Ascending aorta (tissue), 2 donors: ENCODE measurements around the gene TBC1D19. TPM values are rescaled to one million over a fixed set of nuclear protein-coding genes. Genes with fewer than 3 reads are reported as not detected.

Experiments used
- DNase-seq, 2 donors: peaks; one replicate each; pipeline ENCODE4 v3.0.0-alpha.2; 2019; ENCODE audit warnings: low spot score in 2 of 2
- H3K27ac ChIP-seq, 2 donors: fragments of 200-600 bp; sonication (generic); one replicate each; pipeline ENCODE4 v1.5.1; 2016 to 2017; ENCODE audit warnings: mild to moderate bottlenecking in 1 of 2
- H3K27me3 ChIP-seq: fragments of 200-600 bp; sonication (generic); one replicate; pipeline ENCODE4 v1.5.1; 2017
- H3K36me3 ChIP-seq, 2 donors: fragments of 200-600 bp; sonication (generic); one replicate each; pipeline ENCODE4 v1.5.1; 2016
- H3K4me1 ChIP-seq, 2 donors: fragments of 200-600 bp; sonication (generic); one replicate each; pipeline ENCODE4 v1.5.1; 2016 to 2017; ENCODE audit warnings: mild to moderate bottlenecking in 1 of 2
- H3K4me3 ChIP-seq, 2 donors: fragments of 200-600 bp; sonication (generic); one replicate each; pipeline ENCODE4 v1.5.1; 2016 to 2017; ENCODE audit warnings: mild to moderate bottlenecking in 1 of 2
- H3K9me3 ChIP-seq, 2 donors: fragments of 200-600 bp; sonication (generic); one replicate each; pipeline ENCODE4 v1.5.1; 2016
- intact Hi-C: fragments of 100-400 bp; cut with DNase I; formaldehyde crosslinking; loops from one replicate; pipeline ENCODE4 v1.15.1; 2023
- total RNA-seq: library from RNA; depleted of rRNA; stranded (reverse); fragments of >200 nt; gene quantifications from one replicate; pipeline ENCODE4 v1.1.0, GENCODE V29; 2016
- TF ChIP-seq, protein P1 (sequence below), 3 experiments: fragments of 200-600 bp in 2 of 3; fragments of 450-650 bp in 1 of 3; sonication (generic) in 2 of 3; IDR thresholded peaks; one replicate each; pipeline ENCODE4 v1.5.1; 2016 to 2019; ENCODE audit warnings: antibody characterized with exemption in 3 of 3, mild to moderate bottlenecking in 1 of 3, moderate library complexity in 1 of 3

TBC1D19 gene
- total RNA-seq, 1 donor from 2014 or later, result 18.1 TPM

DNA sequence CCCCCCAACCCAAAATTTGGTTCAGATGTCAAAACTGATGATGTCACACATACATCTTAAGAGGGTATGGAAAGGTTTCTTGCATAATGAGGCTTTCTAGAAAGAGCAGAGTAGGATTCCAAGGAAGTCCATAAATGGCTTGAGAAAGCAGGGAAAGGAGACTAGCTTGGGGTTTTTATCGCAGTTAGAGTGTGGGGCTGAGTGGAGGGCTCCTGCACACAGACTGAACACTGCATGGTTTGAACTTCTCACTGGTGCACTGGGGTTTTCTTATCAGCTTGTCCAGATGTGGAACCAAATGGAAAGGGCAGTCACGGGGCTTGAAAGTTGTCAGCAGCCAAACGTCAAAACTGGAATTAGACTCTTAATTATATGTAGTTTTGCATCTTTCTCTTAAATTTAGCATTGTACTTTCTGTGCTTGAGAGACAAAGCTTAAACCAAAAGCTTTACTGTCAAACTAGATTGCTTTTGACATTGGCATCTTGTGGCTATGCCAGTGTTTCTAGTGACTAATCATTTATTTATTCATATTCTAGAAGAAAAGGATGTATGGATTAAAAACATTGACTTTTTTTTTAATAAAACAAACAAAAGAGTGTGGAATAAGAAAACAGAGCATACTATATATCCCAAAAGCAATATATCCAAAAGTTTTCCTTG is 198.4 kb downstream of the TBC1D19 start:
- Histone ChIP-seq H3K9me3 (no peaks in the 10 kb centered on the region), H3K4me1 (peaks cover 0 to 15% of the 10 kb centered on the region in 2 donors), H3K36me3 (no peaks in the 10 kb centered on the region), H3K27me3 (no peaks in the 10 kb centered on the region), H3K4me3 (no peak overlapping the region), H3K27ac (no peak overlapping the region)
- intact Hi-C loops, result no loop called here
- TF ChIP-seq, protein P1, sequence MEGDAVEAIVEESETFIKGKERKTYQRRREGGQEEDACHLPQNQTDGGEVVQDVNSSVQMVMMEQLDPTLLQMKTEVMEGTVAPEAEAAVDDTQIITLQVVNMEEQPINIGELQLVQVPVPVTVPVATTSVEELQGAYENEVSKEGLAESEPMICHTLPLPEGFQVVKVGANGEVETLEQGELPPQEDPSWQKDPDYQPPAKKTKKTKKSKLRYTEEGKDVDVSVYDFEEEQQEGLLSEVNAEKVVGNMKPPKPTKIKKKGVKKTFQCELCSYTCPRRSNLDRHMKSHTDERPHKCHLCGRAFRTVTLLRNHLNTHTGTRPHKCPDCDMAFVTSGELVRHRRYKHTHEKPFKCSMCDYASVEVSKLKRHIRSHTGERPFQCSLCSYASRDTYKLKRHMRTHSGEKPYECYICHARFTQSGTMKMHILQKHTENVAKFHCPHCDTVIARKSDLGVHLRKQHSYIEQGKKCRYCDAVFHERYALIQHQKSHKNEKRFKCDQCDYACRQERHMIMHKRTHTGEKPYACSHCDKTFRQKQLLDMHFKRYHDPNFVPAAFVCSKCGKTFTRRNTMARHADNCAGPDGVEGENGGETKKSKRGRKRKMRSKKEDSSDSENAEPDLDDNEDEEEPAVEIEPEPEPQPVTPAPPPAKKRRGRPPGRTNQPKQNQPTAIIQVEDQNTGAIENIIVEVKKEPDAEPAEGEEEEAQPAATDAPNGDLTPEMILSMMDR (IDR thresholded peaks at IDR 0.05), result no peak
- DNase-seq, result no peak

DNA sequence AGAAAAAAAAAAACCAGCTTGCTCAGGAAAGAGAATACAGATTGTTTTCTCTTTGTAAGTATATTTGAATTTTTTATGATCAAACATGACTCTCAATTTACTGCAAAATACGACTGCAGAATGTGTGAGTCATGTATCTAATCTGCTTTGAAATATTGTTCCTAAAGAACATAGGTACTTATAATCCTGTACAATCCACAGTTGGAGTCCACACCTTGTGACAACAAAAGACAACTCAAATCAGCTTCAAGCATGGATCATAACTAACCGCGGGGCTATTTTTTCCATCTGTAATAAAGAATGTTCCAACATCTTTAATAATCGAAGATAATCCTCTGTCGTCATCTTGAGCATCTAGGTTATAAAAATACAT is 198.9 kb downstream of the TBC1D19 start:
- H3K27me3 ChIP-seq, result no peaks in the 10 kb centered on the region
- H3K36me3 ChIP-seq, result no peaks in the 10 kb centered on the region
- H3K4me1 ChIP-seq, result peaks cover 0 to 18% of the 10 kb centered on the region in 2 donors
- intact Hi-C loops, result no loop called here
- TF ChIP-seq, protein P1 (IDR thresholded peaks at IDR 0.05), result no peak
- no peaks in the 10 kb centered on the region for H3K9me3 ChIP-seq
- no peak overlapping the region for H3K4me3 ChIP-seq
- H3K27ac ChIP-seq, result no peak overlapping the region
- no peak for DNase-seq

DNA sequence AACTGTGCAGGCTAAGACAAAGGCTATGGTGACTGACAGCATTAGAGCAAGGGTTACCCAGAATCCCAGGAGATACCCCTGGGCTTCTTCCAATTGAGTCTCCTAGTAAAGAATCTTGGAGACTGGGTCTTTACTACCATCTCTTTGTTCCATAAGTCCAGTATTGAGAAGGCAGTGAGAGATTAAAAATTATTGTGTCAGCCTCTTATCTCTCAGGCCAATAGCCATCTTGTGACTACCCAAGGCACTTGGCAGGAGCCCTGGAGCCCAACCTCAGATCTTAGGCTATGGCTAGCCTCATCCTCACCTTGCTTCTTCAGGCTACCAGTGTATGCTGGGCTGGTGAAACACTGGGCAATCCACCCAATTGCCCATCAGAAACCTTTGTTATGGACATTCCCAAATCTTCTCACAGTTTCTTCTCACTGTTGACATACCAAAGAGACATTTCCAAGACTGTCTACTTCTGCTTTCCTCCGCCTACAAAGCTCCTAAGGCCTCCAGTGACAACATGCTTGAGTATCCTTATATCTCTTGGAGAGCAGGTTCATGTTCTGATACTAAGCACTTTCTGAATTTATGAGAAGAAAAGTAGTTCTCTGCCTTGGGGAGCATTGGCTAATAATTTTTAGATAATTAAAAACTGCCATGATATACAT is 200.5 kb downstream of the TBC1D19 start:
- intact Hi-C loops, result no loop called here
- Histone ChIP-seq H3K4me1 (peaks cover 0 to 20% of the 10 kb centered on the region in 2 donors), H3K36me3 (no peaks in the 10 kb centered on the region), H3K27me3 (no peaks in the 10 kb centered on the region), H3K4me3 (no peak overlapping the region), H3K27ac (no peak overlapping the region), H3K9me3 (no peaks in the 10 kb centered on the region)
- TF ChIP-seq, protein P1 (IDR thresholded peaks at IDR 0.05), result no peak
- no peak for DNase-seq

DNA sequence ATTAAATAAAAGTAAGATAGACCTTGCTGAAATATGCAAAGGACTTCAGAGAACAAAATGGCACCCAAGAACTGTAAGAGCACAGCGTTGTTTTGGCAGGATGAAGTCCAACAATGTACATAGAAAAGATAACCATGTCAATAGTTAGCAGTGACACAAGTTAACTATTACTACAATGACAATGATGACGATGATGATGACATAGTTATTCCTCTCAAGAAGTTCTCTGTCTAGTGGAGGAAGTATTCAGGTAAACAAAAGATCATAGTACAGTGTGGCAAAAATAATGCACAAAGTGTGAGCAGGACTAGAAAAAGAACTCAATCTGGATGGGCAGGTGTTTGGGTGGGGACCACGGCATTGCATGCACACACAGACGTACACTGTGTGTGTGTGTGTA is 201.4 kb downstream of the TBC1D19 start:
- Histone ChIP-seq H3K36me3 (no peaks in the 10 kb centered on the region), H3K4me3 (no peak overlapping the region), H3K4me1 (peaks cover 0 to 18% of the 10 kb centered on the region in 2 donors), H3K27me3 (no peaks in the 10 kb centered on the region), H3K9me3 (no peaks in the 10 kb centered on the region), H3K27ac (no peak overlapping the region)
- TF ChIP-seq, protein P1 (IDR thresholded peaks at IDR 0.05), result no peak
- DNase-seq, result no peak
- intact Hi-C loops, result no loop called here

DNA sequence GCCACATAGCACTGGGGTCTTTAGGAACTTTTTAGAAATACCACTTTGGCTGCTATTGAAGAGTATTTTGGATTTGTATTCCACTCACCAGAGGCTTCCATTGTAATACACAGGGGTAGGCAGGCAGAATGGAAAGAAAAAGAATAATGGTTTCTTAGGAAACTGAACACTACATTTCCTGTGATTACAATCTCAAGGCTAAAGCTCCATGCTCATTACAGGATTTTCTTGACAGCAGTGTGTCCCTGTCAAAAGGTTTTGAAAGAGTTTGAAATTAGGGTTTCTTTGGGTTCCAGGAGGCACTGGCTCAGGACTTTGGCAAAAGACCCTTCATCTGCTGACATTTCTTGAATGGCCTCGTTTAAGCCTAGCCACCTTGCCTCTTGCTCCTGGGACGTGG is 201.9 kb downstream of the TBC1D19 start:
- Histone ChIP-seq H3K4me1 (peaks cover 0 to 14% of the 10 kb centered on the region in 2 donors), H3K27me3 (no peaks in the 10 kb centered on the region), H3K36me3 (no peaks in the 10 kb centered on the region), H3K9me3 (no peaks in the 10 kb centered on the region), H3K4me3 (no peak overlapping the region), H3K27ac (no peak overlapping the region)
- intact Hi-C loops, result no loop called here
- TF ChIP-seq, protein P1 (IDR thresholded peaks at IDR 0.05), result no peak
- DNase-seq, result no peak
